ENCODE data around the gene SFXN1. TPM values are rescaled to one million over a fixed set of nuclear protein-coding genes. Genes with fewer than 3 reads are reported as not detected.

The SFXN1 gene
- total RNA-seq, 1 donor from 2014 or later: 19.9 TPM

DNA sequence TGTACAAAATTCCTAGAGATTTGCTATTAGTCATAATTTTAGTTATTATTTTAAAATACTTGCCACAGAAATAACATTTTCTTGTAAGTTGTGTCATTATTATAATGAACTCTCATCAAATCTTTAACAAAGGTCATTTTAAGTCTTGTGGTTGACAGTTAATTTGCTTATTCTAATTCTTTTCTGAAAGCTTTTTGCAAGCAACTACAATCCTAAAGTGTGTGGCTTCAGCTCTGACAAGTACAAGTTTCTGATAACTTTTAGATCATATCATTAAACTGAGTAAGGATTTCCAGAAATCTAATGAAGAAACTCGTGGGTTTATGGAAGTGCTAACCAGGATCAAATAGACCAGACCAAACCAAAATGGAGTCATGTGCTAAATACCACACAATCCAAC is 86.4 kb downstream of the SFXN1 start:
- Histone ChIP-seq H3K27ac (no peak overlapping the region), H3K9me3 (no peaks in the 10 kb centered on the region), H3K36me3 (no peaks in the 10 kb centered on the region), H3K4me3 (no peak overlapping the region), H3K4me1 (no peaks in the 10 kb centered on the region), H3K27me3 (no peaks in the 10 kb centered on the region)
- intact Hi-C loops (cut with DNase I): no loop called here
- TF ChIP-seq, protein P1, sequence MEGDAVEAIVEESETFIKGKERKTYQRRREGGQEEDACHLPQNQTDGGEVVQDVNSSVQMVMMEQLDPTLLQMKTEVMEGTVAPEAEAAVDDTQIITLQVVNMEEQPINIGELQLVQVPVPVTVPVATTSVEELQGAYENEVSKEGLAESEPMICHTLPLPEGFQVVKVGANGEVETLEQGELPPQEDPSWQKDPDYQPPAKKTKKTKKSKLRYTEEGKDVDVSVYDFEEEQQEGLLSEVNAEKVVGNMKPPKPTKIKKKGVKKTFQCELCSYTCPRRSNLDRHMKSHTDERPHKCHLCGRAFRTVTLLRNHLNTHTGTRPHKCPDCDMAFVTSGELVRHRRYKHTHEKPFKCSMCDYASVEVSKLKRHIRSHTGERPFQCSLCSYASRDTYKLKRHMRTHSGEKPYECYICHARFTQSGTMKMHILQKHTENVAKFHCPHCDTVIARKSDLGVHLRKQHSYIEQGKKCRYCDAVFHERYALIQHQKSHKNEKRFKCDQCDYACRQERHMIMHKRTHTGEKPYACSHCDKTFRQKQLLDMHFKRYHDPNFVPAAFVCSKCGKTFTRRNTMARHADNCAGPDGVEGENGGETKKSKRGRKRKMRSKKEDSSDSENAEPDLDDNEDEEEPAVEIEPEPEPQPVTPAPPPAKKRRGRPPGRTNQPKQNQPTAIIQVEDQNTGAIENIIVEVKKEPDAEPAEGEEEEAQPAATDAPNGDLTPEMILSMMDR (IDR thresholded peaks at IDR 0.05): no peak
- DNase-seq: no peak
- no peak for ATAC-seq

DNA sequence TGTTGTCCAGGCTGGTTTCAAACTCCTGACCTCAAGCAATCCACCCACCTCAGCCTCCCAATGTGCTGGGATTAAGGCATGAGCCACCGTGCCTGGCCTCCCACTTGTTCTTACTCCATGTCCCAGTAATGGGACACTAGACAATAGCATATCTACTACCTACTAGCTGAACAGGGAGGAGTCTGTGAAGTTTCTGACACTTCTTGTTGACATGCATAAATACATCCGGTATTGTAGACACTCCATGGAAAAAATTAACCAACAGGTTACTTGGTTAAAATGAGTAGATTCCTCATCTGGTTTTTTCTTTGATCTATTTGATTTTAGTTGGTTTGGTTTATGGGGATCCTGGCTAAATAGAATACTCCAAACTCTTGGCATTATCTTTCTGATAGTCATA is 88.3 kb downstream of the SFXN1 start:
- TF ChIP-seq, protein P1 (IDR thresholded peaks at IDR 0.05): no peak
- Histone ChIP-seq H3K27me3 (peaks cover 2% of the 10 kb centered on the region), H3K9me3 (no peaks in the 10 kb centered on the region), H3K27ac (no peak overlapping the region), H3K4me1 (no peaks in the 10 kb centered on the region), H3K36me3 (no peaks in the 10 kb centered on the region), H3K4me3 (no peak overlapping the region)
- no peak for ATAC-seq
- no peak for DNase-seq
- intact Hi-C loops (cut with DNase I): no loop called here

DNA sequence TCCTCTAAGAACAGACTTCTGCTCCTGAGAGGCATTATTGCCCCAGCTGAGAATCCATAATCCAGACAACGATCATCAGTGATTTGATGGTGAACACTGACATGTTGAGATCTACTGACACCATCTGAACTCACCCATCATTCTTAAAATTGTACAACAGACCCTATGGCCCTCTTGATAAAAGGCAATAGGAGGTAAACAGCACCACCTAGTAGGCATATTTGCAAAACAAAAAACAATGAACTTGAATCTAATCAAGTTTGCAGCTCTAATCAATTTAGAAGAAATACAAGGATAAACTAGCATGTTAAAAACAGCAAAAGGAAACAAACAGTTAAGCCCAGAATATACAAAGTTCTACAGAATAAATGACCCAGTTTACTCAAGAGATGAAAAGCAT is 89.6 kb downstream of the SFXN1 start:
- Histone ChIP-seq H3K27ac (no peak overlapping the region), H3K4me1 (no peaks in the 10 kb centered on the region), H3K27me3 (peaks cover 8% of the 10 kb centered on the region), H3K9me3 (no peaks in the 10 kb centered on the region), H3K4me3 (no peak overlapping the region), H3K36me3 (no peaks in the 10 kb centered on the region)
- DNase-seq (no peak), ATAC-seq (no peak)
- intact Hi-C loops (cut with DNase I): no loop called here
- TF ChIP-seq, protein P1 (IDR thresholded peaks at IDR 0.05): no peak

DNA sequence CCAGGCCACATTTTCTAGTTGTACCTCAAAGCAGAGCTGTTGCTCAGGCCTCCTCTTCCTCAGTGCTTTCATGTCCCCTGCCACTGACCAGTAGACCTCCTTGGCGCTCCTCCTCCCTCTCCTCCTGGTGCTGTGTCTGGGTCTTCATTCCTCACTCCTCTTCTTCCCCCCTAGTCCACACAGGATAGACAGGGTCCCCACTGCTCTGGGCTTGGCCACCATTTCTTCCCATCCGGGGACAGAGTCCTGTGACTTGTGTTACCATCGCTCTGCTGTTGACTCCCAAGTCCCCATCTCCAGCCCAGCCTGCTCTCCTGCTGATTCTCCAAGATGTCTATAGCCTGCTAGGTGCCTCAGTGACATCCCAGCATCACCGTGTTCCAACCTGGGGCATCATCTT is 91.3 kb downstream of the SFXN1 start:
- Histone ChIP-seq H3K36me3 (no peaks in the 10 kb centered on the region), H3K9me3 (no peaks in the 10 kb centered on the region), H3K27me3 (peaks cover 8% of the 10 kb centered on the region), H3K4me1 (no peaks in the 10 kb centered on the region), H3K27ac (no peak overlapping the region), H3K4me3 (no peak overlapping the region)
- intact Hi-C loops (cut with DNase I): no loop called here
- ATAC-seq (no peak), DNase-seq (no peak)
- TF ChIP-seq, protein P1 (IDR thresholded peaks at IDR 0.05): no peak

DNA sequence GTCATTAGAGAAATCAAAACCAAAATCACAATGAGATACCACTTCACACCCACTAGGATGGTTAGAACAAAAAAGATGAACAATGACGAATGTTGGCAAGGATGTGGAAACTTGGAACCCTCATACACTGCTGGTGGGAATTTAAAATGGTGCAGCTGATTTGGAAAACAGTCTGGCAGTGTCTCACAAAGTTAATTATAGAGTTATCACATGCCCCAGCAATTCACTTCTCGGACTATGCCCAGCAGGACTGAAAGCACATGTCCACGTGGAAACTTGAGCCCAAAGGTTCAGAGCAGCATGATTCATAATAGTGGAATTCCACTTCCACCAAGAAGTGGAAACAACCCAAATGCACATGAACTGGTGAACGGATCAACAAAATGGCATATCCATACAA is 94.5 kb downstream of the SFXN1 start:
- Histone ChIP-seq H3K27ac (no peak overlapping the region), H3K4me1 (no peaks in the 10 kb centered on the region), H3K27me3 (peaks cover 15% of the 10 kb centered on the region), H3K9me3 (no peaks in the 10 kb centered on the region), H3K36me3 (no peaks in the 10 kb centered on the region), H3K4me3 (no peak overlapping the region)
- no peak for ATAC-seq
- TF ChIP-seq, protein P1 (IDR thresholded peaks at IDR 0.05): no peak
- DNase-seq: no peak
- intact Hi-C loops (cut with DNase I): no loop called here

Data from upper lobe of right lung (tissue), 1 donor.